Pancreas (tissue), 10 donors: ENCODE data around the gene ARL13B. TPM values are rescaled to one million over a fixed set of nuclear protein-coding genes. Genes with fewer than 3 reads are reported as not detected.

Experiments
- ATAC-seq, 4 donors: fragments of 200-7000 bp; cut with Tn5 transposase; one replicate each; pipeline versions ENCODE4 v1.8.0 to v1.9.1; 2020; ENCODE audit warnings: mild to moderate bottlenecking in 4 of 4, moderate library complexity in 4 of 4
- DNase-seq, 6 donors: peaks; one replicate each; pipeline ENCODE4 v3.0.0-alpha.2; 2020
- FAIRE-seq: peaks from 2 replicates; lab custom pipeline; 2012; peaks lifted over from hg19 to GRCh38; lab: Jason Lieb, UNC
- H3K27ac ChIP-seq, 4 donors: fragments of 200-600 bp; sonication (generic); 1 replicate in 3 of 4; 2 replicates in 1 of 4; pipeline versions ENCODE4 v1.5.0 to v1.8.0; 2020
- H3K27me3 ChIP-seq, 4 donors: fragments of 200-600 bp; one replicate each; pipeline ENCODE4 v1.8.0; 2021
- H3K36me3 ChIP-seq, 3 donors: fragments of 200-600 bp; sonication (generic) in 1 of 3; one replicate each; pipeline versions ENCODE4 v1.5.0 to v1.8.0; 2020 to 2021
- H3K4me1 ChIP-seq, 3 donors: fragments of 200-600 bp; one replicate each; pipeline ENCODE4 v1.8.0; 2021
- H3K4me3 ChIP-seq, 4 donors: fragments of 200-600 bp; sonication (generic) in 2 of 4; one replicate each; pipeline versions ENCODE4 v1.5.0 to v1.8.0; 2020 to 2021
- H3K9me3 ChIP-seq, 4 donors: fragments of 200-600 bp; one replicate each; pipeline ENCODE4 v1.8.0; 2021
- CTCF ChIP-seq, 4 donors: fragments of 200-600 bp; sonication (generic) in 3 of 4; IDR thresholded peaks; one replicate each; pipeline versions ENCODE4 v1.5.0 to v1.8.0; 2021; ENCODE audit warnings: antibody characterized with exemption in 4 of 4
- WGBS, 2 donors: extraction: QIAGEN DNeasy Blood & Tissue Kit; methylation state at CpG; one replicate each; pipeline ENCODE4 v1.1.7; 2013; 5-methylcytosine and 5-hydroxymethylcytosine counted together
- intact Hi-C, 3 donors: fragments of 100-400 bp; cut with DNase I; formaldehyde crosslinking; loops; one replicate each; pipeline versions ENCODE4 v1.11.1 to v1.14.2; 2022
- polyA plus RNA-seq, 2 donors: library from polyadenylated mRNA; stranded (reverse); fragments of 200-250 nt; gene quantifications; one replicate each; pipeline ENCODE4 v1.2.3, GENCODE V29; 2013
- total RNA-seq, 6 donors: library from RNA; stranded (reverse); fragmentation: NEBNext Ultra II Directional in 4 of 6; extraction: Animal tissue kit (Norgen Biotek cat#: 25700) in 4 of 6; gene quantifications; one replicate each; pipeline versions ENCODE4 v1.2.1 to v1.2.4, GENCODE V29; 2021 to 2023
- donor health status: healthy with polysubstance abuse.
- donor health status: DM: no; HTN: no; CAD: no; lungs with moderate emphysema.
- donor health status: DM: no; HTN: no; CAD: no.
- donor health status: control.
- donor health status: control.
- donor health status: Bipolar disorder and iron deficiency.
- donor health status: DM: yes; HTN: yes; CAD: no.
- donor health status: DM: no; HTN: no; CAD: no.
- donor health status: DM: no; HTN: no; CAD: no.
- donor health status: DM: yes; HTN: yes; CAD: no.

ARL13B gene
- total and polyA plus RNA-seq, 8 donors = 1.9 to 6.1 (median 3.1) TPM

- Histone ChIP-seq H3K27me3 (no peaks in the 10 kb centered on the region), H3K4me3 (no peak overlapping the region), H3K36me3 (no peaks in the 10 kb centered on the region), H3K9me3 (no peaks in the 10 kb centered on the region), H3K4me1 (no peaks in the 10 kb centered on the region), H3K27ac (no peak overlapping the region)
- ATAC-seq (no peak), DNase-seq (no peak), FAIRE-seq (no peak)
- TF ChIP-seq CTCF (IDR thresholded peaks at IDR 0.05) = no peak
- intact Hi-C loops = no loop called here
- 75 to 79% methylated on average over 3 of the region's 3 CpGs for WGBS, 2 donors
Observed at GRCh38 chr3:93992207-93992606, 12.3 kb downstream of the ARL13B start.

- Histone ChIP-seq H3K36me3 (no peaks in the 10 kb centered on the region), H3K9me3 (no peaks in the 10 kb centered on the region), H3K27ac (no peak overlapping the region), H3K27me3 (no peaks in the 10 kb centered on the region), H3K4me1 (no peaks in the 10 kb centered on the region), H3K4me3 (no peak overlapping the region)
- no peak for TF ChIP-seq CTCF (IDR thresholded peaks at IDR 0.05)
- FAIRE-seq (no peak), ATAC-seq (no peak), DNase-seq (no peak)
- WGBS, 2 donors = 80 to 85% methylated on average over 3 of the region's 3 CpGs
- intact Hi-C loops = no loop called here
Observed at GRCh38 chr3:93994056-93994455, 14.1 kb downstream of the ARL13B start.

- intact Hi-C loops = loop anchor here in 1 of 3 donors (10.0 kb wide), 1 partner anchor 64 kb away; the partner anchor contains the start of genes DHFR2 and NSUN3
- H3K27ac ChIP-seq = no peak overlapping the region
- FAIRE-seq (no peak), DNase-seq (no peak), ATAC-seq (no peak)
- 59 to 61% methylated on average over 1 of the region's 1 CpG for WGBS, 2 donors
- H3K36me3 ChIP-seq = no peaks in the 10 kb centered on the region
- H3K4me3 ChIP-seq = no peak overlapping the region
- no peaks in the 10 kb centered on the region for H3K9me3 ChIP-seq
- H3K4me1 ChIP-seq = peaks cover 0 to 4% (median 0%) of the 10 kb centered on the region in 3 donors
- no peaks in the 10 kb centered on the region for H3K27me3 ChIP-seq
- no peak for TF ChIP-seq CTCF (IDR thresholded peaks at IDR 0.05)
Observed at GRCh38 chr3:94001191-94001590, 21.2 kb downstream of the ARL13B start.

GRCh38 chr3:94001827-94002495 is 22.0 kb downstream of the ARL13B start:
- Histone ChIP-seq H3K27me3 (no peaks in the 10 kb centered on the region), H3K4me1 (peaks cover 0 to 4% (median 0%) of the 10 kb centered on the region in 3 donors), H3K27ac (no peak overlapping the region), H3K4me3 (no peak overlapping the region), H3K36me3 (no peaks in the 10 kb centered on the region), H3K9me3 (no peaks in the 10 kb centered on the region)
- DNase-seq = no peak
- FAIRE-seq = no peak
- ATAC-seq = no peak
- no peak for TF ChIP-seq CTCF (IDR thresholded peaks at IDR 0.05)
- WGBS, 2 donors = 81 to 88% methylated on average over 3 of the region's 3 CpGs
- intact Hi-C loops = loop anchor here in 1 of 3 donors (10.0 kb wide), 1 partner anchor 63 kb away; the partner anchor contains the start of genes DHFR2 and NSUN3
